HG02884 (cell line): ENCODE data around the gene HOXD12.
A peak's percentile ranks its signal among the peaks of the same experiment; 100 is the strongest.

Experiments
- ATAC-seq: cut with Tn5 transposase; IDR thresholded peaks from one replicate; pipeline ENCODE4 v1.9.1; 2021; ENCODE audit warnings: mild to moderate bottlenecking, moderate library complexity; ENCODE audit not compliant: unreplicated experiment

The HOXD12 gene

DNA sequence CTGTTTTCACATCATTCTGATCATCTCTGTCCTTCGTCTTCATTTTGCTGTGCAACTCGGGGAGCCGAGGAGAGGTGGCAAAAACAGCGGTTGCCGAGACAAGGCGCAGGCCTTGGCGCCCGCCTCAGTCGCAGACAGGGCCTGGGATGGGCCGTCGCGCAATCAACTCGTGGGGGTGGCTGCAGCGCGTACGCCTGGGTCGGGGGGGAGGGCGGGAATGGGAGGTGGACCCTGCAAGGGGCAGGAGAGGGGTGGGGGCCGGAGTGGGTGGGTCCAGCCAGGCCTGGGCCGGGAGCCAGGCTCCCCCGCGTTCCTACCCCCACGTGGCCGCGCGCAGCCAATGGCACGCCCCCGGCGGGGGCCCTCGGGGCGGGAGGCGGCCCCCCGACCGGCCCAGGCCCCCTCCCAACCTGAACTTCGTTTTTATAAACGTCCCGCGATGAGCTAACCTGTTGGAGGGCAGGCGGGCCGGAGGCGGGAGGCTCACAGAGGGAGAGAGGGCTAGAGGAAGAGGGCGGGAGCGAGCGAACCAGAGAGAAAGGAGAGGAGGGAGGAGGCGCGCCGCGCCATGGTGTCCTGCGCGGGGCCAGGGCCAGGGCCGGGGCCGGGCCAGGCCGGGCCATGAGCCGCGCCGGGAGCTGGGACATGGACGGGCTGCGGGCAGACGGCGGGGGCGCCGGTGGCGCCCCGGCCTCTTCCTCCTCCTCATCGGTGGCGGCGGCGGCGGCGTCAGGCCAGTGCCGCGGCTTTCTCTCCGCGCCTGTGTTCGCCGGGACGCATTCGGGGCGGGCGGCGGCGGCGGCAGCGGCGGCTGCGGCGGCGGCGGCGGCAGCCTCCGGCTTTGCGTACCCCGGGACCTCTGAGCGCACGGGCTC is 7.1 kb upstream of the HOXD12 start, which contains the start of gene HOXD13:
TSS of gene HOXD13 (plus strand) at position 452 of the 875 bp plus-strand sequence. CDS start at position 622, 170 bp downstream.
- ATAC-seq, result no peak

GRCh38 chr2:176093145-176093897 is 6.3 kb upstream of the HOXD12 start:
- ATAC-seq, result no peak

- no peak for ATAC-seq
These were observed 5.7 kb upstream of the HOXD12 start for GRCh38 chr2:176093898-176094249.

DNA sequence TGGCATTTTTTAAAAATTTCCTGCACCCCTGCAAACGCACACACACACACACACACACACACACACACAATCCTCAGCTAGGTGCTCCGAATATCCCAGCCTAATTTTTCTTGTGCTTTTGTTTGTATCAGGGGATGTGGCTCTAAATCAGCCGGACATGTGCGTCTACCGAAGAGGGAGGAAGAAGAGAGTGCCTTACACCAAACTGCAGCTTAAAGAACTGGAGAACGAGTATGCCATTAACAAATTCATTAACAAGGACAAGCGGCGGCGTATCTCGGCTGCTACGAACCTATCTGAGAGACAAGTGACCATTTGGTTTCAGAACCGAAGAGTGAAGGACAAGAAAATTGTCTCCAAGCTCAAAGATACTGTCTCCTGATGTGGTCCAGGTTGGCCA is 5.2 kb upstream of the HOXD12 start:
- no peak for ATAC-seq

- ATAC-seq, result no peak
These were observed 4.2 kb upstream of the HOXD12 start for GRCh38 chr2:176095421-176095820.

DNA sequence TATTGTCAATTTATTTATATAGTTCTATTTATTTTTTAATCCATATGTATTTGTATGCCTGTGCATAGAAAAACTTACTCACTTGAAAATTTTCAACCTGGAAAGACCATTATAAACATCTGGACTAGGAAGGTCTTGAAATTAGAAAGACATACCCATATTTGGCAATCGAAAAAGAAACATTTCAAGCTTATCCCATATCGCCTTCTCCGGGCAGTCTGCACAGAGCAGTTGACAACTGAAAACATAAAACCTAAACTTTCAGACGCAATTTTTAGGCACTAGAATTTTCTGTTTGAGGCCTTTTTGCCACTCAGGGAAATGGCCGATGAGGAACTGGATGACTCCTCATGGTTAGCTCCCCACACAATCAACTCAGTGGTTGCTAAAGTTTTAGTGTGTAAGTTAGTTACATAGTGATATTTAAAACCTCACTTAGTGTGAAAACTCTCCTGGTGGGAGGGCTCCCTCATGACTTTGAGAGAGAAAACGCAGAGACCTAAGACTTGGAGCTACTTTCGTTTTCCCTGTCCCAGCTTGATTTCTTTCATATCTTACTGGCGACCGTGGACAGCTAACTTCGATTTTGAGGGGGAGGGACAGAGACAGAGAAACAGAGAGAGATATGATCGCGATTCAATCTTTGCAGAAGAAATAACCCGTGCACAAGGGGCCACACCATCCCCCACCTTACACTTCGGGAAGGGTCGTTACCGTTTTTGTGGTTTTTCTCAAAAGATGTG is 3.2 kb upstream of the HOXD12 start:
- no peak for ATAC-seq

DNA sequence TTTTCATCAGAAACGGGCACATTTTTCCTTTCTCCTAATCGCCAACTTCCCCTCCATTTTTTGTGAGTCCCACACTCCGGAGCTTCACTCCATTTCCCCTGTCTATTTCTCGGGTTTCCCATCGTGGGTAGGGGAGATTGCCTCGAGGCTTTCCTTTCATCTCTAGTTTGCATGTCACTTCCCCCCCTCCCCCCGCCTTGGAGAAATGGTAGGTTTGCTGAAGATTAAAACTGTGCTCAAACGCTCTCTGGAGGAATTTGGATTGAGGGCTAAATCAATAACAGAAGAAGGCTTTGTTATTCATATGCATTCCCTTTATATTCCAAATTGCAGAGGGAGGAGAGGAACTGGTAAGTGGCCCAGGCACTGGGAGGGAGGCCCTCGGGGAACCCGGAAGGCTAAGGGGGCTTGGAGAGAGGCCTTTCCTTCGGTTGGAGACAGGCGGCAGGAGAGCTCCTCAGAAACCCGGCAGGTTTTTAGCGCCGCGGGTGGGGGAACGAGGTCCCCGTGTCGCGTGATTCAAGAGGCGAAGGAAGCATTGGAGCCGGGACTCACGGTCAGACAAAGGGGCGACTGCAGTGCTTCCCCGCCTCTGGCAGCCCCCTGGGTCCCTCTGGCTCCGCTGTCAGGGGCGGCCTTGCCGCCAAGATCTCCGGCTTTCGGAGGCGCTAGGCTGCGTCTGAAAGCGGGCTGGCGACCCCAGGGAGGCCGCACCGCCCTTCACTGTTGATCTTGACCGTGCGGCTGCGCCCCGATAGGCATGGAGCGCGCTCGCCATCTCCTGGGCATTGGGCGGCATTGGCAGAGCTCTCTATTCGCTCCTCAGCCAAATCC is 2.4 kb upstream of the HOXD12 start:
- peak; percentile 74 for ATAC-seq

DNA sequence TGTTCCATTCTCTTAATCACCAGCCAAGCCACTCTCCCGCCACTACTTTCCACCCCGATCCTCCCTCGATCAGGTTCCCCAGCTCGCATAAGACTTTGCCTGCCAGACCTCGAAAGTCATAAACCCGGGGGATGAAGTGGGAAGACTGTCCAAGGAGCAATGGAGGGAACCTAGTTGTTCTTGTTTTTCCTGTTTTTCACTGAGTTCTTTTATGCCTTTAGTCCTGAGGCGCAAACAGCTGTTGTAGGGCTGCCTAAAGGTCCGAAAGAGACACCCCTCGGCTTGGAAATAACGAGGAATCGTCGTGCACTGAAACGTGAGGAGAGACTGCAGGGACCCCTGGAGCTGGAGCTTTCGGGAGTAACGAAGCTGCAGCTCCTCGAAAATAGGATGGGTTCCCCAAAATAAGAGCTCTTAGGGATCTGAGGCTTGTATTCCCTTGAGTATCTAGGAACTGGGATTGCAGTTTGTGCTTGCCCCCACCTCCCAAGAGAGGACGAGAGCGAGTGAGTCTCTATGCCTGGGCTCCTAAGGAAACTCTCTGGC is 1.7 kb upstream of the HOXD12 start:
- no peak for ATAC-seq

DNA sequence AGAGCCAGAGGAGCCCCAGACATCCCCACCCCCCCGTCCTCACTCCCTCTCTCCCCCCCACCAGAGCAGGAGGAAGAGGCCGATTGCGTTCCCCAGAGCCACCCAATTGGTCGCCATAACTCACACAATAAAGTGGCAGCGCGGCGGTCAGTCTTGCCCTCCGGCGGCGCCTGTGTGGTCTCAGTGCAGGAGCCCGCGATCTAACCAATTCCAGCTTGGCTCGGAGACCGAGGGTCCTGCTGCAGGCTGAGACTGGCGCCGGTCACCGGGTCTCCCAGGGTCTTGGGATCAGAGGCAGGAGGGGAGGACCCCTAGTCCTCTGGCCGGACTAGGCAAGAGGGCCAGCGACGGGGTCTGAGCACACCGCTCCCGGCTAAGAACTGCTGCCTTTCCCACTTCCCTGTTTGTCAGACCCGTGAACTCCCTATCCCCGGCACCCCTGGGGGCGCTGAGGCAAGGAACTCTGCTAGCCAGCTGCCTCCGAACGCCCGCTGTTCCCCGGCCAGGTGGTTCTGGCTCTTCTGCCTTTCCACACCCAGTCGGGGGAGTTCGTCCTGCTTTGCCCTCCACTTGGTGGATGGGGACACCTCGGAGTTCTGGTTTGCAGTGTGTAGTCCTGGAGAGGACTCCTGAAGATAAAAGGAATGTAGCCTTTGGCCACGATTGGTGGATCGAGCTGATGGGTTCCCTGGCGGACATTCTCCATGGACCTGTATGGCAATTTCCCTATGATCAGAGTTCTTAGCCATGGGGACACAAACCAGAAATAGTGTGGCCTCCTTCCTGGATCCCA is 1.0 kb upstream of the HOXD12 start:
- ATAC-seq, result no peak

- no peak for ATAC-seq
These were observed 352 bp upstream of the HOXD12 start for GRCh38 chr2:176099159-176099727.

DNA sequence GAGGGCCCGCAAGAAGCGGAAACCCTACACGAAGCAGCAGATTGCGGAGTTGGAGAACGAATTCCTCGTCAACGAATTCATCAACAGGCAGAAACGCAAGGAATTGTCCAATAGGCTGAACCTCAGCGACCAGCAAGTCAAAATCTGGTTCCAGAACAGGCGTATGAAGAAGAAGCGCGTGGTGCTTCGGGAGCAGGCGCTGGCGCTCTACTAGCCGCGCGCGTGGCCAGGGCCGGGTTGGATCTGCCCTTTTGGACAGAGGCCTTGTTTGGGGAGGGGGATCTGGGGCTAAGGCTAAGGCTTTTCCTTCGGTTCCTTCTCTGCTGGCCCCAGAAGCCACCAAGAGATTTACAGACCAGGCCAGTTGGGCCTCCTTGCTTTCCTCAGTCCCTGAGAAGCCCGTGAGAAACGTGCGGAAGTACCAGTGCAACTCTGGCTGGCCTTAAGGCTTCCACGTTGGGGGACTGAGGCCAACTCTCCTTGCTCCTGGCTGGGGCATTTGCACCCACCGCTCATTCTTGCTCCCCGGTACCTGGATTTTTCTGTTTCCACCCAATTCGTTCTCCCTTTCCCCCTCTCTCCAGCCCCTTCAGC is 1.0 kb downstream of the HOXD12 start:
- no peak for ATAC-seq

- no peak for ATAC-seq
These were observed 1.7 kb downstream of the HOXD12 start for GRCh38 chr2:176101216-176101830.

DNA sequence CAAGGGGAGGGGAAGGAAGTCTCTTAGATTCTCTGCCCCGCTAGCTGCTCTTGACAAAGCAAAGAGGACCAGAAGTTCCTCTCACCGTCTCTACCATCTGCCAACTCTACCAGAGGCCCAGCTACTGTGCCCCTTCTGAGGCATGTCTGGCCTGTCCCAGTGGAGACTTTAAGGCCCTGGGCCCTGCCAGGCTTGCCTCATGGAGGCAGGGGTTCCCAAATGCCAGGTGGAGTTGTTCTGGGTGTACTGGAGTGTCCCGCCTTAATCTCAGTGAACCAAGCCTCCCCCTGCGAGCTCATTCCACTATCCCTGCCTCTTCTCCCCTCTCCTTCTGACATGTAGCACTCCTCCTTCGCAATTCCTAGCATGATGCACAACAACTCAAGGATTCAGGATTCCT is 2.2 kb downstream of the HOXD12 start:
- no peak for ATAC-seq

GRCh38 chr2:176102309-176102866 is 2.8 kb downstream of the HOXD12 start:
- ATAC-seq, result no peak

- ATAC-seq, result no peak
These were observed 3.6 kb downstream of the HOXD12 start for GRCh38 chr2:176103194-176103593.

GRCh38 chr2:176103742-176104315 is 4.2 kb downstream of the HOXD12 start:
- no peak for ATAC-seq

- no peak for ATAC-seq
These were observed 4.9 kb downstream of the HOXD12 start for GRCh38 chr2:176104316-176105077.
